SIG-M5 treated with dmso at 0.1 percent for 504 hours (cell line): ENCODE results near the gene TPT1.
"Not testable (repeated sequence)": the region's sequence is repeated elsewhere in the genome, so short reads cannot be mapped to it uniquely, and the experiment has no call there.

ENCODE experiments used
- DNase-seq: peaks from one replicate; lab custom pipeline; 2025; ENCODE audit not compliant: unreplicated experiment; lab: John Stamatoyannopoulos, UW

TPT1 gene

DNA sequence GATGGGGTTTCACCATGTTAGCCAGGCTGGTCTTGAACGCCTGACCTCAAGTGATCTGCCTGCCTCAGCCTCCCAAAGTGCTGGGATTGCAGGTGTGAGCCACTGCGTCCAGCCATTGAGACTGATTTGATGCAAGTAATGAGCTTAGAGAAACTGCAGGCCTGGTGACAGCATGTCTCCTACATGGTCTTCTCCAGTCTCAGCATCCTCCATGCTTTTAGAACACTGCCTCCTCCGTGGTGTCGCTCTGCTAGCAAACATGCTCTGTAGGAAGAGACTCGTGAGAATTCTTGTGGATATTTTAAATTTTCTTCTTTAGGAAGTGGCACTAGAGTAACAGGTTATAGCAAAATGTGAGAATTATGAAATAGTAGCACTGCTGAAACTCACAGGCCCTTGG is 37.1 kb downstream of the TPT1 start:
- DNase-seq, result no peak

- DNase-seq, result no peak
Observed at GRCh38 chr13:45303026-45303425, 38.0 kb downstream of the TPT1 start.

GRCh38 chr13:45302507-45302906 is 38.5 kb downstream of the TPT1 start:
- no peak for DNase-seq

- no peak for DNase-seq
Observed at GRCh38 chr13:45301263-45301662, 39.7 kb downstream of the TPT1 start.

GRCh38 chr13:45300190-45300985 is 40.6 kb downstream of the TPT1 start:
- no peak for DNase-seq

DNA sequence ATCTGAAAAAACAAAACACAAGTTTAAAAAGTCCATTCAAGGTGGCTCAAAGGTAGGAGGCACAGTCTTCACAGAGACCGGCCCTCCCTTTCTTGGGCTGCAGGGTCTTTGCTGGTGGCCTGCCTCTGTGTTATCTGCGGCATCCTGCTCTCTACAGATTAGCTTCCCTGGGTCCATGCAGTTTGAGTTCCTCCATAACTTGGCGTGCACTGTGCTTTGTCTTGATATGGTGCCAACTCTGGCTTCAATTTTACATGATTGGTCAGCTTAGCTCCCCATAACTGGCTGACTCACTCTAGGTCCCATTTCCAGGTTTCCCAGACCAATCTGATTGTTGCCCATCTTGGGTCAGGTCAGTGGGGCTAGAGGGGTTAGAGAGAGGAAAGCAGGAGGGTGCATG is 41.8 kb downstream of the TPT1 start:
- DNase-seq, result no peak

DNA sequence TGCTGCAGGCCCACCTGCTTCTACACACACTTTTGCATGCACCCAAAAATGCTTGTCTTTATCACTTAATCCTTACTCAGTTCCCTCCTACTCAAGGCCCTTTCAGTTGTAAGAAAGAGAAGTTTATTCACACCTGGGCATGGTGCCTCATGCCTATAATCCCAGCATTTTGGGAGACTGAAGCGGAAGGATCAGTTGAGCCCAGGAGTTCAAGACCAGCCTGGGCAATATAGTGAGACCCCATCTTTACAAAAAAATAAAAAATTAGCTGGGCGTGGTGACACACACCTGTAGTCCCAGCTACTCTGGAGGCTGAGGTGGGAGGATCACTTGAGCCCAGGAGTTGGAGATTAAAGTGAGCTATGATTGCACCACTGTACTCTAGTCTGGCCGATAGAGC is 42.4 kb downstream of the TPT1 start:
- not testable (repeated sequence) for DNase-seq

GRCh38 chr13:45298206-45298505 is 42.8 kb downstream of the TPT1 start:
- no peak for DNase-seq

GRCh38 chr13:45297456-45298205 is 43.4 kb downstream of the TPT1 start:
- DNase-seq, result no peak

DNA sequence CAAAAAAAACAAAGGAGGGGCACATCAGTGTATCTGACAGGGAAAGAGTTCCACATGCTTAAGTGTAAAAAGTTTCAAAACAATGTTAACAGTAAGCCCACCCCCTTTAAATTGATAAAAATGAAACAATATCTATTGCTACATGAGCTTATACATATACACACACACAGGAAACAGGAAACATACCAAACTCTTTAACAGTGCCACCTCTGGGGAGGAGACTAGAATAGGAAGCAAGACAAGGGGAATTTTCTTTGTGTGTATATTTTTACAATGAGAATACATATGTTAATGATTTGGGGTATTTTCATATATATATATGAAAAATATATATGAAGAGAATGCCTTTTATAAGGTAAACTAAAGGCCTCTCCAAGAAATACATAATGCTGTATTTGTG is 44.7 kb downstream of the TPT1 start:
- no peak for DNase-seq

DNA sequence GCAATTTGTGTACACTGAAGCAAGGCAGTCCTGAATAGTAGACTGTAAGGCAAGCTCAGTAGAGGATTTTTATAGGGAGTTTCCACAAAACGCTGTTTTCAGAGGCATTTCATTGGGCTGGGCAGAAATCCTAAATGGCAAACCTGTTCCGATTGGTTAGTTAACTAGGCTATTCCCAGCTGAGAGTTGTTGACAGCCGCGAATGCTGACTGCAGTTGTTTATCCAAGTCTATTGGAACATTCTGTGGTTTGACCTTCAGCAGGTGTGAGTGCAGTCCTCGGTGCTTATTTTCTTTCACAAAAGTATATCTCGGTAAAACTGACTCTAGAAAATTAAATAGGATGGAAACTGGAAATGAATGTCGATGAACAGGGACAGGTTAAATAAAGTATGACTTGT is 45.4 kb downstream of the TPT1 start:
- DNase-seq, result no peak

DNA sequence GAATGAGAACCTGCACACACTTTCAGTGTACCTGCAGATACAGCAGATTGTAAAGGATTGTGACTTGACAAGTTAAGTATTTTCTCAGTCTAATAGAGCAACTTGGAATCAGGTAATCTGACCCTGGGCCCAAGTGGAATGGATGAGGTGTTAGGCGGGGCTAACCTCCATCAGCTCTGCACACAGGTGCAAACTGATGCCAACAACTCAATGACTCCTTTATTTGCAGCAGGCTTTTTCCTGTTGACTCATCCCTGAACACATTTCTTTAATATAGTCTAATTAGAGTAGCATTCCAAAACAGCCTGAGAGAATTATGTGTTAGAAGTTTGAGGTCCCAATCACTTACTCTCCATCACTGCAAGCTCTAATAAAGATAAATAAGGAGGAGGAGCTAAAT is 48.8 kb downstream of the TPT1 start:
- DNase-seq, result no peak

GRCh38 chr13:45289936-45290563 is 50.9 kb downstream of the TPT1 start:
- no peak for DNase-seq
